GM21786 (cell line): Measurements from ENCODE around the gene RAB36.

Experiments
- ATAC-seq: cut with Tn5 transposase; IDR thresholded peaks from one replicate; pipeline ENCODE4 v1.9.1; 2021; ENCODE audit not compliant: unreplicated experiment

RAB36 gene

DNA sequence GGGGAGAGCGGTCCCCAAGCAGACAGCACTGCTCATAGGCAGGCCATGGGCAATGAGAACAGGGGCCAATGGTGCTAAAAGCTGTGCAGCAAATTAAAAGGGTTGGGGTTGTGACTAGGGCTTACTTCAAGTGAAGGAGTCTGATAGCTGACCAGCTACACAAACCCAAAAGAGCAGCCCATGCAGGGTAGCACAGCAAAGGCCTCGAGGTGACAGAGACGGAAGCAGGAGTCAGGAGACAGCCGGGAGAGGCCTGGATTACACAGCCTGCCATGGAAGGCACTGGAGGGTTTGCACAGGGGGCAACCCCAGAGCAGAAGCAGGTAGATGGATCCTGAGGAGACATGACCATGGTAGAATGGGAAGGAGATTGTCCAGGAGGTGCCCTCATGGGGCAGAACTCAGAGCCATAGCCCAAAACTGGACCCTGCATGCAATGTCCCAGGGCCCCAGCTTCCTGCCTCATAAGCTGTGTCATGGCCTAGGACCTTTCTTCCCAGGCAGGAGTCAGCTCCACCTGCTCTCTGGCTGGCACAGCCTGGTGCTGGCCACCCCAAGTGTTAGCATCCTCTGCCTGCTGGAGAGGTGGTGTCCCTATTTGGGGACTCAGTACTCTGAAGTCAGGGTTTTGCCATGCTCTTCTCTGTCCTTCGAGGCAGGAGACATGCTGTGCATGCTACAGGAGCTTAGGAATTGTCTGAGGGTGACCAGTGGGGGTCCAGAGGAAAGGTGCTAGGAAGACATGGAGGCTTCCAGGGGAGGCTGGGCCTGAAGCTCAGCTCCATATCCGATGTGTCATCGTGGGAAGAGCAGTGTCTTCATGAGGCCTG is 36.8 kb upstream of the RAB36 start:
- ATAC-seq = no peak

GRCh38 chr22:23109079-23109347 is 36.3 kb upstream of the RAB36 start:
- ATAC-seq = no peak

- ATAC-seq = no peak
Measured at GRCh38 chr22:23109441-23109978, 35.8 kb upstream of the RAB36 start.

DNA sequence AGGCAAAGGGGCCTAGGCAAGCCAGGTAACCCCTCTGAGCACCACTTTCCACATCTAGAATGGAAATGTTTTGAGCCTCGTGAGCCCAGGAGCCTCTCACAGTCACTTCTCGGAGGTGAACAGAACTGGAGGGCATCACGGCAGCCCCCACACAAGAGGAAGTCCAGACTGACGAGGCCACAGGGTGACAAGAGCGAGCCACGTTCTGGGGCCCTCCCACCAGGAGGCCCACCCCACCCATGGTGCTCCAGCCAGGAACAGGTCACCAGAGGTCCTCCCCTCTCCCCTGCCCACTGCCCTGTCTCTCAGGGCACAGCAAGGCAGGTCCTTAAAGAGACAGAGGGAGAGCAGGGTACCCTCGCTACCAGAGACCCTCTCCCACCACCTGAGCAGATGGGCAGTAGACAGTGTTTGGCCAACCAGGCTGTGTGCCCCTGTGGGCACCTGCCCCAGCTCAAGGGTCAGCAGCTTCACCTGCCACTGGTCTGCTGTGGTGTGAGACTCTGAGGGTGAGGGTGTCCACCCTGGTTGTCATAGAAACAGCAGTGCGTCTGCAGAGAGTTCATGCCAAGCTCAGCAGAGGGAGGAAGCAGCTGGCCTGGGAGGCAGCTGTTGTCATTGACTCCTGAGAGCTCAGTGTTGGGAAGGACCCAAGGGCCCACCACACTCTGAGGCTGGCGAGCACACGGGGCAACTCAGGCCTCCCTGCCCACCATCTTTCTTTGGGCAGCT is 34.9 kb upstream of the RAB36 start:
- no peak for ATAC-seq

- no peak for ATAC-seq
Measured at GRCh38 chr22:23110922-23111527, 34.3 kb upstream of the RAB36 start.

GRCh38 chr22:23112472-23113012 is 32.7 kb upstream of the RAB36 start:
- no peak for ATAC-seq

DNA sequence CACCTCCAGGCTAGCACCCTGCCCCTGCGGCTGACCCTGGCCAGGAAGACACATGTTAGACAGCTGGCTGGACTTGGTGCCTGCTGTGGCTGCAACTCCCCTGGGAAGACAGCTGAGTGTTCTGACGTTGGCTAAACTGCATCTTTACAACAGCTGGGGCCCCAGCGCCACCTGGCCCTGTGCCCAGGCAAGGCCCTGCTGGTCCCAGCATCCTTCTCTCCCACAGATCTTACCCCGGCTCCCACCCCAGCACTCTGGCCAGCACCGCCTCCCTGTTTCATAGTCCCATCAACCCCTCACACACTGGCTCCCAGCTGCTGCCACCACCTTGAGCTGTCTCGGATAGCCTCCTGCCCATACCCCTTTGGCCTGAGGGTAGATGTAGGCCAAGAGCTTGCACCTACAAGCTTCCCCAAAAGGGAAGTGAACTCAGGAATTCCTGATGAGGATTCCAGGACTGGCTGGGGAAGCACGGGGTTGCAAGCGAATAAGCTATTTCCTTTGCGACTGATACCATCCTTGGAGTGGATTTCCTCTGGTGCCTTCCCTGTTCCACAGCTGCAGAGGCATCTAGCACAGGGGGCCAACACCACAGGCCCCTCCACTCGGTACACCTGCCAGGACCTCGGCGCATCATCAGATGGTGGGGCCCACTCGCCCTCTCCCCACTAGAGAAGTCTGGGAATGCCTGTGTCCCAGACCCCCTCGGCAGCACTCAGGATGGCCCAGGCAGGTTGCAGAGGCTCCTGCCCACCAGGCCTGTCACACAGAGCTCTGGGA is 32.0 kb upstream of the RAB36 start:
- no peak for ATAC-seq

- ATAC-seq = no peak
Measured at GRCh38 chr22:23113847-23114720, 31.2 kb upstream of the RAB36 start.

- ATAC-seq = no peak
Measured at GRCh38 chr22:23114721-23115020, 30.6 kb upstream of the RAB36 start.

DNA sequence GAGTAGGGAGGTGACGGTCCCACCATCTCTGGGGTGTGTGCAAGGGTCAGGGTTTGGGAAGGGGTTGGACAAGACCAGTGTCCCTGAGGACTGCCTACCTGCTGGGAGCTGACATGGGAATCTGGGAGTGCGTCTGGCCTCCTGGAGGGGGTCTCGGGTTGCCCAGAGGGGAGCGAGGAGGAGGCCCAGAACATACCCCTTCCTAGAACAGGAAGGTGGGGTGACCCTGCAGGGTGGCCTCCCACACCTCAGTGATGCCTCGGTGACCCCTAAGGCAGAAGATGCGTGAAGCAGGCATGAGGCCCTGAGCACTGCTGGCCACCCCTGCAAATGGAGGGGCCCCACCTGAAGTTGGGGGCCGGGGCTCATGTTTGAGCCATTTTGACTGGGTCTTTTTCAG is 29.9 kb upstream of the RAB36 start:
- ATAC-seq = no peak

DNA sequence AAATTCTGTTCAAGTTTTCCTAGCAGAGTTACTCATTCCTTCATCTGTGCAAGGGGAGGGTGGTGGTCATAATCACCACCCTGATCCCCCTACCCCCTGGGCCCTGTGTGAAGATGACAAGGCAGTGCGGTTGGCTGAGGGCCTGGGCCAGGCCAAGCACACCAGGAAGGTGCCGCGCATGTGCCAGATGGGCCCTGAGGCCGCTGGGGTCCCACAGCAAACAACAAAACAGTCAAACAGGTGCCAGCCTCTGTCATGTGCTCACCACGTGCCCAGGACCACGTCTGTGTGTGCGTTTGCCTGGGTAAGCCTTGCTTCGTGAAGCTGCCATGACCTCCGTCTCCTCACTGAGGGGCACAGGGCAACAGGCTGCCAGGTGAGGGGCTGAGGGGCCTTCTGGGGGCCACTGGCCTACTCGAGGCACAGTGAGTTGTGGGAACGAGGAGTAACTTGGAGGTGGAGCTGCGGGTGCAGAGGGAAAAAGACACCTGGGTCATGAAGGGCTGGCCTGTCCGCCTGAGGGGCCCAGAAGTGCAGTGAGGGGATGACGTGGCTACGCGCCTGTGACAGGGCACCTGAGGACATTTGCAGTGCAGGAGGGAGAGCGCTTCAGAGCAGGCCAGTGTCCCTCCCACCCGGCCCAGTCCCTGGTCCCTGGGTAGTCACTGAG is 29.3 kb upstream of the RAB36 start:
- no peak for ATAC-seq

GRCh38 chr22:23116506-23117263 is 28.6 kb upstream of the RAB36 start:
- no peak for ATAC-seq

- no peak for ATAC-seq
Measured at GRCh38 chr22:23117275-23117674, 28.0 kb upstream of the RAB36 start.

- ATAC-seq = no peak
Measured at GRCh38 chr22:23117891-23118646, 27.2 kb upstream of the RAB36 start.

DNA sequence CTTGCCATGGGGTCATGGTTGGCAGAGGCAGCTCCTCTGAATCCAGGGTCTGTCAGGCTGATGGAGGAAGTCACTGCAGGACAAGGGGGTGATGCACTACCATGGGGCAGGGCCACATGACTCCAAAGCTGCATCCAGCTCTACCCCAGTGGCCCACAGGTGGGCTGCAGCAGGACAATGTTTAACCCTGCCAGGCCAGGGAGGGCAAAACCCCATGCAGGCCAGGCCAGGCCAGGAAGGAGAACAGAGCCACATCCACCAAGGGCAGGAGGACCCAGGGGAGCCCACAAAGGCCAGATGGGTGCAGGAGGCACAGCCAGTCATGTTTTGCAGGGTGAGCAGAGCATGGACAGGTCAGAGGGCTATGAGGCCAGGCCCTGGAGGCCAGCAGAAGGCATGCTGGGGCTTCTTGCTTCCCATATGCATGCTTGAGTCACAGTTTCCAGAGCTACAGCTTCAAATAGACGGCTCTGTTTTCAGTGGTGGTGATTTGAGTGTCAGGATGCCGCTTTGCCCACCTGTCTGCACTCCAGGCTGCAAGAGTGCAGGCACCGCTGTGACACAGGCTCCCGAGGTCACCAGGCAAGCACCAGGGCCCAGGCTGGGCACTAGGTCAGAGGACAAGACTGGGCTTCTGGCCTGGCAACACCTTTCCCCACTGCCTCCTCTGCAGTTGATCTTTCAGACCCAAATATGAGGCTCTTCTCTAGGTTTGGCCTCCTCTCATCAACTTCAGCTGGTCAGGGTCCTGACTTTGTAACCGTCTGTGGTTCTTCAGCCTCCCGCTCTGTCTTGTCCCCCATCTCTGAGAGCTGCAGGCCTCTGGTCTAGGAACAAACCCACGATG is 26.4 kb upstream of the RAB36 start:
- ATAC-seq = no peak

GRCh38 chr22:23119494-23120414 is 25.5 kb upstream of the RAB36 start:
- no peak for ATAC-seq
